Measurements from ENCODE around the gene RTKN. TPM values are rescaled to one million over a fixed set of nuclear protein-coding genes. Genes with fewer than 3 reads are reported as not detected.

The RTKN gene
- total and polyA plus RNA-seq, 4 donors, result 27.8 to 98.0 (median 73.0) TPM

DNA sequence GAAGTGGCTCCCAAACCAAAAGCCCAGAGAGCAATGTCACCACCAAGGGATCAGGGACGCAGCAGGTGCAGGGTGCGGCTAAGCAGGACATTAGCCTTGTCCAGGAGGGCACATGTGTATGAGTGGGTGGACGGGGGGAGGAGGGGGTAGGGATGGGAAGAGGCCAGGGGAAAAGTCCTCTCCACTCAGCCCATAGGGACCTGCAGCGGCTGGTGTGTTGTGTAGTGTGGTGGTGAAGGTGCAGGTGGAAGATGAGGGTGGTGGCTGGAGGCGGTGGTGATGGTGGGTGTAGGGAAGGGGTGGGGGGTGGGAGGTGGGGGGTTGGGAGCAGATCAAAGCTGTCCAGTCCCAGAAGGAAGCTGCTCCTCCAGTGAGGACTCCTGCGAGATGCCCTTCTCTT is 24.0 kb downstream of the RTKN start:
- DNase-seq (ENCODE audit: low spot score), result no peak
- no peaks in the 10 kb centered on the region for H3K9me3 ChIP-seq (ENCODE audit: control insufficient read depth in 4 of 4, low read length in 3 of 4)
- no peak overlapping the region for H3K9ac ChIP-seq (ENCODE audit: low read depth in 1 of 2, low read length in 2 of 2)
- H3K27ac ChIP-seq (ENCODE audit: low read depth in 1 of 2, low read length in 2 of 2), result no peak overlapping the region
- H3K4me1 ChIP-seq (ENCODE audit: control insufficient read depth in 4 of 4, insufficient read depth in 4 of 4, low read length in 3 of 4), result peaks cover 7 to 23% (median 19%) of the 10 kb centered on the region in 4 donors
- peaks cover 0 to 7% (median 0%) of the 10 kb centered on the region in 4 donors for H3K27me3 ChIP-seq (ENCODE audit: control insufficient read depth in 4 of 4, insufficient read depth in 4 of 4, low read length in 3 of 4)
- 87% methylated on average over 6 of the region's 6 CpGs for WGBS
- no peak for TF ChIP-seq SP1 (IDR thresholded peaks at IDR 0.05)
- TF ChIP-seq, protein P1, sequence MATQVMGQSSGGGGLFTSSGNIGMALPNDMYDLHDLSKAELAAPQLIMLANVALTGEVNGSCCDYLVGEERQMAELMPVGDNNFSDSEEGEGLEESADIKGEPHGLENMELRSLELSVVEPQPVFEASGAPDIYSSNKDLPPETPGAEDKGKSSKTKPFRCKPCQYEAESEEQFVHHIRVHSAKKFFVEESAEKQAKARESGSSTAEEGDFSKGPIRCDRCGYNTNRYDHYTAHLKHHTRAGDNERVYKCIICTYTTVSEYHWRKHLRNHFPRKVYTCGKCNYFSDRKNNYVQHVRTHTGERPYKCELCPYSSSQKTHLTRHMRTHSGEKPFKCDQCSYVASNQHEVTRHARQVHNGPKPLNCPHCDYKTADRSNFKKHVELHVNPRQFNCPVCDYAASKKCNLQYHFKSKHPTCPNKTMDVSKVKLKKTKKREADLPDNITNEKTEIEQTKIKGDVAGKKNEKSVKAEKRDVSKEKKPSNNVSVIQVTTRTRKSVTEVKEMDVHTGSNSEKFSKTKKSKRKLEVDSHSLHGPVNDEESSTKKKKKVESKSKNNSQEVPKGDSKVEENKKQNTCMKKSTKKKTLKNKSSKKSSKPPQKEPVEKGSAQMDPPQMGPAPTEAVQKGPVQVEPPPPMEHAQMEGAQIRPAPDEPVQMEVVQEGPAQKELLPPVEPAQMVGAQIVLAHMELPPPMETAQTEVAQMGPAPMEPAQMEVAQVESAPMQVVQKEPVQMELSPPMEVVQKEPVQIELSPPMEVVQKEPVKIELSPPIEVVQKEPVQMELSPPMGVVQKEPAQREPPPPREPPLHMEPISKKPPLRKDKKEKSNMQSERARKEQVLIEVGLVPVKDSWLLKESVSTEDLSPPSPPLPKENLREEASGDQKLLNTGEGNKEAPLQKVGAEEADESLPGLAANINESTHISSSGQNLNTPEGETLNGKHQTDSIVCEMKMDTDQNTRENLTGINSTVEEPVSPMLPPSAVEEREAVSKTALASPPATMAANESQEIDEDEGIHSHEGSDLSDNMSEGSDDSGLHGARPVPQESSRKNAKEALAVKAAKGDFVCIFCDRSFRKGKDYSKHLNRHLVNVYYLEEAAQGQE (IDR thresholded peaks at IDR 0.05), result no peak
- TF ChIP-seq, protein P2, sequence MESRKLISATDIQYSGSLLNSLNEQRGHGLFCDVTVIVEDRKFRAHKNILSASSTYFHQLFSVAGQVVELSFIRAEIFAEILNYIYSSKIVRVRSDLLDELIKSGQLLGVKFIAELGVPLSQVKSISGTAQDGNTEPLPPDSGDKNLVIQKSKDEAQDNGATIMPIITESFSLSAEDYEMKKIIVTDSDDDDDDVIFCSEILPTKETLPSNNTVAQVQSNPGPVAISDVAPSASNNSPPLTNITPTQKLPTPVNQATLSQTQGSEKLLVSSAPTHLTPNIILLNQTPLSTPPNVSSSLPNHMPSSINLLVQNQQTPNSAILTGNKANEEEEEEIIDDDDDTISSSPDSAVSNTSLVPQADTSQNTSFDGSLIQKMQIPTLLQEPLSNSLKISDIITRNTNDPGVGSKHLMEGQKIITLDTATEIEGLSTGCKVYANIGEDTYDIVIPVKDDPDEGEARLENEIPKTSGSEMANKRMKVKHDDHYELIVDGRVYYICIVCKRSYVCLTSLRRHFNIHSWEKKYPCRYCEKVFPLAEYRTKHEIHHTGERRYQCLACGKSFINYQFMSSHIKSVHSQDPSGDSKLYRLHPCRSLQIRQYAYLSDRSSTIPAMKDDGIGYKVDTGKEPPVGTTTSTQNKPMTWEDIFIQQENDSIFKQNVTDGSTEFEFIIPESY (IDR thresholded peaks at IDR 0.05), result no peak
- no peak for TF ChIP-seq HNF4G (IDR thresholded peaks at IDR 0.05)
- no peak for TF ChIP-seq EGR1 (IDR thresholded peaks at IDR 0.05; ENCODE audit: low read depth in 2 of 2)
- TF ChIP-seq FOXA1 (IDR thresholded peaks at IDR 0.05), result no peak
- TF ChIP-seq, protein P3, sequence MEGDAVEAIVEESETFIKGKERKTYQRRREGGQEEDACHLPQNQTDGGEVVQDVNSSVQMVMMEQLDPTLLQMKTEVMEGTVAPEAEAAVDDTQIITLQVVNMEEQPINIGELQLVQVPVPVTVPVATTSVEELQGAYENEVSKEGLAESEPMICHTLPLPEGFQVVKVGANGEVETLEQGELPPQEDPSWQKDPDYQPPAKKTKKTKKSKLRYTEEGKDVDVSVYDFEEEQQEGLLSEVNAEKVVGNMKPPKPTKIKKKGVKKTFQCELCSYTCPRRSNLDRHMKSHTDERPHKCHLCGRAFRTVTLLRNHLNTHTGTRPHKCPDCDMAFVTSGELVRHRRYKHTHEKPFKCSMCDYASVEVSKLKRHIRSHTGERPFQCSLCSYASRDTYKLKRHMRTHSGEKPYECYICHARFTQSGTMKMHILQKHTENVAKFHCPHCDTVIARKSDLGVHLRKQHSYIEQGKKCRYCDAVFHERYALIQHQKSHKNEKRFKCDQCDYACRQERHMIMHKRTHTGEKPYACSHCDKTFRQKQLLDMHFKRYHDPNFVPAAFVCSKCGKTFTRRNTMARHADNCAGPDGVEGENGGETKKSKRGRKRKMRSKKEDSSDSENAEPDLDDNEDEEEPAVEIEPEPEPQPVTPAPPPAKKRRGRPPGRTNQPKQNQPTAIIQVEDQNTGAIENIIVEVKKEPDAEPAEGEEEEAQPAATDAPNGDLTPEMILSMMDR (IDR thresholded peaks at IDR 0.05; ENCODE audit: low read depth, low read length, missing input control), result no peak
- TF ChIP-seq FOXA2 (IDR thresholded peaks at IDR 0.05), result no peak
- TF ChIP-seq JUND (IDR thresholded peaks at IDR 0.05), result no peak
- no peak for TF ChIP-seq RAD21 (IDR thresholded peaks at IDR 0.05)
- no peak for TF ChIP-seq GABPA (IDR thresholded peaks at IDR 0.05 in 1 of 2, conservative IDR thresholded peaks at IDR 0.05 in 1 of 2)
- TF ChIP-seq RXRA (IDR thresholded peaks at IDR 0.05), result no peak
- no peak for TF ChIP-seq NR2F2 (IDR thresholded peaks at IDR 0.05)
- TF ChIP-seq, protein P4, sequence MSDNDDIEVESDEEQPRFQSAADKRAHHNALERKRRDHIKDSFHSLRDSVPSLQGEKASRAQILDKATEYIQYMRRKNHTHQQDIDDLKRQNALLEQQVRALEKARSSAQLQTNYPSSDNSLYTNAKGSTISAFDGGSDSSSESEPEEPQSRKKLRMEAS (IDR thresholded peaks at IDR 0.05), result no peak
- TF ChIP-seq YY1 (IDR thresholded peaks at IDR 0.05), result no peak
- no peak for TF ChIP-seq TAF1 (conservative IDR thresholded peaks at IDR 0.05)
- no peak overlapping the region for H3K4me3 ChIP-seq (ENCODE audit: low read depth in 1 of 3, low read length in 3 of 3)
- no peaks in the 10 kb centered on the region for H3K36me3 ChIP-seq (ENCODE audit: control insufficient read depth in 4 of 4, insufficient read depth in 3 of 4, low read depth in 1 of 4, low read length in 3 of 4)

DNA sequence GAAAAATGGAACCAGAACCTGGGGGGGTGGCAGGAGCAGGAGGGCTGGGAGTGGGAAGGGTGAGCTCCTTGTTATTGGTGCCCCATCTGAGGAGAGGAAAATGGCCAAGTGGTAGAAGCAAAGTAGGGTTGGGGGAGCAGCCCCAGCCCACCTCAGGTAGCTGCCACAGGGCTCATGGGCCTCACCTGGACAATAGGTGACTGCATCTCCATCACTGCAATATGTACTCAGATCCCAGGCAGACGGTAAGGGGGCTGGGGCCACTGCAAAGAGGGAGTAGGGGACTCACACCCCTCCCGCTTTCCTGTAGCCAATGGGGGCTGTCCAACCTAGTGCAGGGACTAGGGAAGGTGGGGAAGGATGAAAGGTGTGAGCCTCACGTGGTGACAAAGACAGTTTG is 24.5 kb downstream of the RTKN start:
- no peak overlapping the region for H3K27ac ChIP-seq (ENCODE audit: low read depth in 1 of 2, low read length in 2 of 2)
- H3K27me3 ChIP-seq (ENCODE audit: control insufficient read depth in 4 of 4, insufficient read depth in 4 of 4, low read length in 3 of 4), result peaks cover 0 to 7% (median 0%) of the 10 kb centered on the region in 4 donors
- no peaks in the 10 kb centered on the region for H3K36me3 ChIP-seq (ENCODE audit: control insufficient read depth in 4 of 4, insufficient read depth in 3 of 4, low read depth in 1 of 4, low read length in 3 of 4)
- TF ChIP-seq EGR1 (IDR thresholded peaks at IDR 0.05; ENCODE audit: low read depth in 2 of 2) (no peak), FOXA2 (IDR thresholded peaks at IDR 0.05) (no peak), GABPA (IDR thresholded peaks at IDR 0.05 in 1 of 2, conservative IDR thresholded peaks at IDR 0.05 in 1 of 2) (no peak), NR2F2 (IDR thresholded peaks at IDR 0.05) (no peak), YY1 (IDR thresholded peaks at IDR 0.05) (no peak), RXRA (IDR thresholded peaks at IDR 0.05) (no peak), SP1 (IDR thresholded peaks at IDR 0.05) (no peak)
- TF ChIP-seq, protein P3 (IDR thresholded peaks at IDR 0.05; ENCODE audit: low read depth, low read length, missing input control), result no peak
- TF ChIP-seq, protein P4 (IDR thresholded peaks at IDR 0.05), result no peak
- WGBS, result 78% methylated on average over 3 of the region's 3 CpGs
- no peak overlapping the region for H3K4me3 ChIP-seq (ENCODE audit: low read depth in 1 of 3, low read length in 3 of 3)
- H3K9ac ChIP-seq (ENCODE audit: low read depth in 1 of 2, low read length in 2 of 2), result no peak overlapping the region
- H3K9me3 ChIP-seq (ENCODE audit: control insufficient read depth in 4 of 4, low read length in 3 of 4), result no peaks in the 10 kb centered on the region
- DNase-seq (ENCODE audit: low spot score), result no peak
- H3K4me1 ChIP-seq (ENCODE audit: control insufficient read depth in 4 of 4, insufficient read depth in 4 of 4, low read length in 3 of 4), result peaks cover 7 to 22% (median 19%) of the 10 kb centered on the region in 4 donors

Data from liver (tissue), 9 donors.